ENCODE measurements around the gene MFAP1. TPM values are rescaled to one million over a fixed set of nuclear protein-coding genes. Genes with fewer than 3 reads are reported as not detected.

MFAP1 gene
- total RNA-seq, 2 experiments from 2014 or later: 33.6 to 35.3 TPM

Small RNAs within 50 kb of the gene (microRNA-seq; reads per million reads assigned to microRNA genes)
- gene MIR1282: not detected

Other genes starting within 250 kb of the MFAP1 start
- 10 to 100 TPM; 30.7 to 36.8 TPM for gene PPIP5K1, start 234.5 kb downstream of the MFAP1 start, total RNA-seq
- gene CKMT1B, start 230.7 kb downstream of the MFAP1 start, total RNA-seq: not detected
- gene STRC, start 205.9 kb downstream of the MFAP1 start, total RNA-seq: 1 to 10 TPM; 2.1 to 2.6 TPM
- 1 to 10 TPM; 2.0 to 2.2 TPM for gene CATSPER2, start 175.8 kb downstream of the MFAP1 start, total RNA-seq
- not detected for gene CKMT1A, start 130.8 kb downstream of the MFAP1 start, total RNA-seq
- 100 to 1,000 TPM; 217 to 225 TPM for gene PDIA3, start 78.3 kb downstream of the MFAP1 start, total RNA-seq
- gene ELL3, start 47.7 kb downstream of the MFAP1 start, total RNA-seq: 1 to 10 TPM; 4.6 to 4.9 TPM
- 100 to 1,000 TPM; 926 to 987 TPM for gene SERF2, start 32.4 kb downstream of the MFAP1 start, total RNA-seq
- under 1 TPM; 0.14 to 0.17 TPM for gene SERINC4, start 24.5 kb downstream of the MFAP1 start, total RNA-seq
- gene HYPK, start 24.1 kb downstream of the MFAP1 start, total RNA-seq: 10 to 100 TPM; 17.2 to 18.3 TPM
- 10 to 100 TPM; 68.3 to 71.4 TPM for gene WDR76, start 2.3 kb upstream of the MFAP1 start, total RNA-seq